Measurements from ENCODE around the gene PARP12.

PARP12 gene

GRCh38 chr7:140006600-140006999, 56.2 kb downstream of the PARP12 start:
- H3K36me3 ChIP-seq (ENCODE audit: control insufficient read depth, insufficient read depth, low read length): no peaks in the 10 kb centered on the region
- no peak overlapping the region for H3K9ac ChIP-seq (ENCODE audit: low read length)
- no peak overlapping the region for H3K4me3 ChIP-seq (ENCODE audit: low read length)
- H3K27me3 ChIP-seq (ENCODE audit: control insufficient read depth, insufficient read depth, low read length): no peaks in the 10 kb centered on the region
- H3K9me3 ChIP-seq (ENCODE audit: control insufficient read depth, low read length): no peaks in the 10 kb centered on the region
- H3K4me1 ChIP-seq (ENCODE audit: control insufficient read depth, insufficient read depth, low read length): peaks cover 14% of the 10 kb centered on the region

GRCh38 chr7:140005754-140006503, 56.8 kb downstream of the PARP12 start:
- Histone ChIP-seq H3K4me1 (ENCODE audit: control insufficient read depth, insufficient read depth, low read length) (peaks cover 14% of the 10 kb centered on the region), H3K4me3 (ENCODE audit: low read length) (no peak overlapping the region), H3K27me3 (ENCODE audit: control insufficient read depth, insufficient read depth, low read length) (no peaks in the 10 kb centered on the region)

GRCh38 chr7:140005341-140005740, 57.4 kb downstream of the PARP12 start:
- Histone ChIP-seq H3K36me3 (ENCODE audit: control insufficient read depth, insufficient read depth, low read length) (no peaks in the 10 kb centered on the region), H3K27me3 (ENCODE audit: control insufficient read depth, insufficient read depth, low read length) (no peaks in the 10 kb centered on the region), H3K9me3 (ENCODE audit: control insufficient read depth, low read length) (no peaks in the 10 kb centered on the region), H3K4me1 (ENCODE audit: control insufficient read depth, insufficient read depth, low read length) (peaks cover 11% of the 10 kb centered on the region), H3K9ac (ENCODE audit: low read length) (no peak overlapping the region), H3K4me3 (ENCODE audit: low read length) (no peak overlapping the region)

More at GRCh38 chr7:140005754-140006503, 56.8 kb downstream of the PARP12 start:
- Histone ChIP-seq H3K9me3 (ENCODE audit: control insufficient read depth, low read length) (no peaks in the 10 kb centered on the region), H3K9ac (ENCODE audit: low read length) (no peak overlapping the region), H3K36me3 (ENCODE audit: control insufficient read depth, insufficient read depth, low read length) (no peaks in the 10 kb centered on the region)

- Histone ChIP-seq H3K9me3 (ENCODE audit: control insufficient read depth, low read length) (no peaks in the 10 kb centered on the region), H3K27me3 (ENCODE audit: control insufficient read depth, insufficient read depth, low read length) (no peaks in the 10 kb centered on the region), H3K4me3 (ENCODE audit: low read length) (no peak overlapping the region), H3K9ac (ENCODE audit: low read length) (no peak overlapping the region), H3K4me1 (ENCODE audit: control insufficient read depth, insufficient read depth, low read length) (peaks cover 7% of the 10 kb centered on the region), H3K36me3 (ENCODE audit: control insufficient read depth, insufficient read depth, low read length) (no peaks in the 10 kb centered on the region)
Observed at GRCh38 chr7:140004672-140005071, 58.1 kb downstream of the PARP12 start.

- Histone ChIP-seq H3K9ac (ENCODE audit: low read length) (no peak overlapping the region), H3K9me3 (ENCODE audit: control insufficient read depth, low read length) (no peaks in the 10 kb centered on the region), H3K4me3 (ENCODE audit: low read length) (no peak overlapping the region), H3K36me3 (ENCODE audit: control insufficient read depth, insufficient read depth, low read length) (no peaks in the 10 kb centered on the region), H3K4me1 (ENCODE audit: control insufficient read depth, insufficient read depth, low read length) (peaks cover 3% of the 10 kb centered on the region), H3K27me3 (ENCODE audit: control insufficient read depth, insufficient read depth, low read length) (no peaks in the 10 kb centered on the region)
Observed at GRCh38 chr7:140003913-140004382, 58.8 kb downstream of the PARP12 start.

- H3K9ac ChIP-seq (ENCODE audit: low read length): no peak overlapping the region
- H3K4me1 ChIP-seq (ENCODE audit: control insufficient read depth, insufficient read depth, low read length): no peaks in the 10 kb centered on the region
- no peaks in the 10 kb centered on the region for H3K36me3 ChIP-seq (ENCODE audit: control insufficient read depth, insufficient read depth, low read length)
- no peaks in the 10 kb centered on the region for H3K9me3 ChIP-seq (ENCODE audit: control insufficient read depth, low read length)
- H3K4me3 ChIP-seq (ENCODE audit: low read length): no peak overlapping the region
- H3K27me3 ChIP-seq (ENCODE audit: control insufficient read depth, insufficient read depth, low read length): no peaks in the 10 kb centered on the region
Observed at GRCh38 chr7:140000666-140001268, 62.0 kb downstream of the PARP12 start.

- Histone ChIP-seq H3K9ac (ENCODE audit: low read length) (no peak overlapping the region), H3K4me1 (ENCODE audit: control insufficient read depth, insufficient read depth, low read length) (no peaks in the 10 kb centered on the region), H3K36me3 (ENCODE audit: control insufficient read depth, insufficient read depth, low read length) (no peaks in the 10 kb centered on the region), H3K27me3 (ENCODE audit: control insufficient read depth, insufficient read depth, low read length) (no peaks in the 10 kb centered on the region), H3K4me3 (ENCODE audit: low read length) (no peak overlapping the region), H3K9me3 (ENCODE audit: control insufficient read depth, low read length) (no peaks in the 10 kb centered on the region)
Observed at GRCh38 chr7:139999516-139999915, 63.2 kb downstream of the PARP12 start.

- H3K27me3 ChIP-seq (ENCODE audit: control insufficient read depth, insufficient read depth, low read length): no peaks in the 10 kb centered on the region
Observed at GRCh38 chr7:139998572-139998971, 64.2 kb downstream of the PARP12 start.

GRCh38 chr7:139995017-139995915, 67.5 kb downstream of the PARP12 start:
- Histone ChIP-seq H3K9me3 (ENCODE audit: control insufficient read depth, low read length) (no peaks in the 10 kb centered on the region), H3K4me3 (ENCODE audit: low read length) (no peak overlapping the region), H3K4me1 (ENCODE audit: control insufficient read depth, insufficient read depth, low read length) (no peaks in the 10 kb centered on the region), H3K27me3 (ENCODE audit: control insufficient read depth, insufficient read depth, low read length) (no peaks in the 10 kb centered on the region), H3K36me3 (ENCODE audit: control insufficient read depth, insufficient read depth, low read length) (no peaks in the 10 kb centered on the region), H3K9ac (ENCODE audit: low read length) (no peak overlapping the region)

More at GRCh38 chr7:139998572-139998971, 64.2 kb downstream of the PARP12 start:
- H3K9ac ChIP-seq (ENCODE audit: low read length): no peak overlapping the region
- H3K9me3 ChIP-seq (ENCODE audit: control insufficient read depth, low read length): no peaks in the 10 kb centered on the region
- H3K4me3 ChIP-seq (ENCODE audit: low read length): no peak overlapping the region
- no peaks in the 10 kb centered on the region for H3K36me3 ChIP-seq (ENCODE audit: control insufficient read depth, insufficient read depth, low read length)
- H3K4me1 ChIP-seq (ENCODE audit: control insufficient read depth, insufficient read depth, low read length): no peaks in the 10 kb centered on the region

- no peaks in the 10 kb centered on the region for H3K4me1 ChIP-seq (ENCODE audit: control insufficient read depth, insufficient read depth, low read length)
- H3K9ac ChIP-seq (ENCODE audit: low read length): no peak overlapping the region
- H3K27me3 ChIP-seq (ENCODE audit: control insufficient read depth, insufficient read depth, low read length): no peaks in the 10 kb centered on the region
- H3K9me3 ChIP-seq (ENCODE audit: control insufficient read depth, low read length): no peaks in the 10 kb centered on the region
- no peak overlapping the region for H3K4me3 ChIP-seq (ENCODE audit: low read length)
- no peaks in the 10 kb centered on the region for H3K36me3 ChIP-seq (ENCODE audit: control insufficient read depth, insufficient read depth, low read length)
Observed at GRCh38 chr7:139994356-139994755, 68.4 kb downstream of the PARP12 start.

GRCh38 chr7:139993592-139993991, 69.2 kb downstream of the PARP12 start:
- Histone ChIP-seq H3K27me3 (ENCODE audit: control insufficient read depth, insufficient read depth, low read length) (no peaks in the 10 kb centered on the region), H3K9ac (ENCODE audit: low read length) (no peak overlapping the region)

GRCh38 chr7:139993169-139993568, 69.6 kb downstream of the PARP12 start:
- no peaks in the 10 kb centered on the region for H3K4me1 ChIP-seq (ENCODE audit: control insufficient read depth, insufficient read depth, low read length)
- H3K27me3 ChIP-seq (ENCODE audit: control insufficient read depth, insufficient read depth, low read length): no peaks in the 10 kb centered on the region
- no peaks in the 10 kb centered on the region for H3K36me3 ChIP-seq (ENCODE audit: control insufficient read depth, insufficient read depth, low read length)
- no peak overlapping the region for H3K4me3 ChIP-seq (ENCODE audit: low read length)
- H3K9ac ChIP-seq (ENCODE audit: low read length): no peak overlapping the region
- H3K9me3 ChIP-seq (ENCODE audit: control insufficient read depth, low read length): no peaks in the 10 kb centered on the region

More at GRCh38 chr7:139993592-139993991, 69.2 kb downstream of the PARP12 start:
- H3K36me3 ChIP-seq (ENCODE audit: control insufficient read depth, insufficient read depth, low read length): no peaks in the 10 kb centered on the region
- H3K9me3 ChIP-seq (ENCODE audit: control insufficient read depth, low read length): no peaks in the 10 kb centered on the region
- no peak overlapping the region for H3K4me3 ChIP-seq (ENCODE audit: low read length)
- H3K4me1 ChIP-seq (ENCODE audit: control insufficient read depth, insufficient read depth, low read length): no peaks in the 10 kb centered on the region
